Sigmoid colon (tissue), 4 donors: Measurements from ENCODE around the gene FBXO45.

ENCODE experiments used
- CTCF ChIP-seq, 4 experiments: fragments of 450-650 bp in 3 of 4; fragments of 200-600 bp in 1 of 4; IDR thresholded peaks; one replicate each; pipeline ENCODE4 v1.5.1; 2016 to 2019; ENCODE audit warnings: antibody characterized with exemption in 4 of 4, mild to moderate bottlenecking in 3 of 4, moderate library complexity in 2 of 4
- EP300 ChIP-seq, 4 donors: sonication (generic); formaldehyde crosslinking; IDR thresholded peaks; one replicate each; pipeline ENCODE4 v1.6.1; 2017; ENCODE audit warnings: antibody characterized with exemption in 4 of 4
- POLR2A ChIP-seq, 2 donors: fragments of 450-650 bp; IDR thresholded peaks; one replicate each; pipeline ENCODE4 v1.6.1; 2016; ENCODE audit warnings: antibody characterized with exemption in 2 of 2, mild to moderate bottlenecking in 2 of 2, moderate library complexity in 2 of 2
- POLR2AphosphoS5 ChIP-seq, 4 donors: sonication (generic); formaldehyde crosslinking; IDR thresholded peaks; one replicate each; pipeline ENCODE4 v1.6.1; 2017; ENCODE audit warnings: antibody characterized with exemption in 4 of 4

- TF ChIP-seq CTCF (IDR thresholded peaks at IDR 0.05) = no peak
- TF ChIP-seq POLR2AphosphoS5 (IDR thresholded peaks at IDR 0.05) = no peak
- TF ChIP-seq EP300 (IDR thresholded peaks at IDR 0.05) = no peak
- no peak for TF ChIP-seq POLR2A (IDR thresholded peaks at IDR 0.05)
Measured at GRCh38 chr3:196600359-196600758, 31.9 kb downstream of the FBXO45 start.
